Tibial artery (tissue), 4 donors: ENCODE data around the gene ZBTB40.

ENCODE experiments used
- DNase-seq, 2 donors: peaks; one replicate each; pipeline ENCODE4 v3.0.0-alpha.2; 2019
- H3K27ac ChIP-seq, 2 donors: fragments of 200-600 bp; sonication (generic) in 1 of 2; 1 replicate in 1 of 2; 2 replicates in 1 of 2; pipeline ENCODE4 v1.5.1; 2018 to 2019; ENCODE audit warnings: mild to moderate bottlenecking in 1 of 2
- H3K27me3 ChIP-seq, 2 donors: fragments of 200-600 bp; sonication (generic) in 1 of 2; one replicate each; pipeline versions ENCODE4 v1.5.1 to v1.6.0; 2016 to 2019
- H3K36me3 ChIP-seq, 3 donors: fragments of 200-600 bp; sonication (generic) in 2 of 3; one replicate each; pipeline ENCODE4 v1.5.1; 2016 to 2019; ENCODE audit warnings: mild to moderate bottlenecking in 2 of 3
- H3K4me1 ChIP-seq, 4 donors: fragments of 200-600 bp; sonication (generic) in 2 of 4; 1 replicate in 3 of 4; 2 replicates in 1 of 4; pipeline ENCODE4 v1.5.1; 2016 to 2019
- H3K4me3 ChIP-seq, 2 donors: fragments of 200-600 bp; sonication (generic) in 1 of 2; 1 replicate in 1 of 2; 2 replicates in 1 of 2; pipeline ENCODE4 v1.5.1; 2018 to 2019; ENCODE audit warnings: mild to moderate bottlenecking in 2 of 2
- H3K9me3 ChIP-seq, 3 donors: fragments of 200-600 bp; sonication (generic) in 1 of 3; one replicate each; pipeline ENCODE4 v1.5.1; 2016 to 2019
- CTCF ChIP-seq, 2 experiments: fragments of 200-600 bp in 1 of 2; fragments of 450-650 bp in 1 of 2; IDR thresholded peaks; one replicate each; pipeline ENCODE4 v1.5.1; 2017 to 2019; ENCODE audit warnings: antibody characterized with exemption in 2 of 2, mild to moderate bottlenecking in 1 of 2, moderate library complexity in 1 of 2
- intact Hi-C: fragments of 100-400 bp; cut with DNase I; formaldehyde crosslinking; loops from one replicate; pipeline ENCODE4 v1.15.0; 2023; ENCODE audit warnings: low total_unique reads

Gene ZBTB40

GRCh38 chr1:22539510-22540118 is 88.0 kb downstream of the ZBTB40 start:
- no peak overlapping the region for H3K4me3 ChIP-seq
- no peaks in the 10 kb centered on the region for H3K9me3 ChIP-seq
- H3K27ac ChIP-seq: no peak overlapping the region
- H3K27me3 ChIP-seq: peaks cover 0 to 20% of the 10 kb centered on the region in 2 donors
- peaks cover 0 to 18% (median 0%) of the 10 kb centered on the region in 3 donors for H3K36me3 ChIP-seq
- no peak for TF ChIP-seq CTCF (IDR thresholded peaks at IDR 0.05)
- intact Hi-C loops: loop anchor here (10.0 kb wide), 2 partner anchors 105 kb away; partner anchors contain the start of gene C1QC
- no peak for DNase-seq
- no peaks in the 10 kb centered on the region for H3K4me1 ChIP-seq

GRCh38 chr1:22540337-22540736 is 88.7 kb downstream of the ZBTB40 start:
- Histone ChIP-seq H3K4me1 (no peaks in the 10 kb centered on the region), H3K36me3 (peaks cover 0 to 11% (median 0%) of the 10 kb centered on the region in 3 donors), H3K4me3 (no peak overlapping the region), H3K27ac (no peak overlapping the region), H3K27me3 (peaks cover 0 to 26% of the 10 kb centered on the region in 2 donors), H3K9me3 (no peaks in the 10 kb centered on the region)
- intact Hi-C loops: loop anchor here (10.0 kb wide), 1 partner anchor 106 kb away; no protein-coding TSS in a partner anchor
- DNase-seq: no peak
- TF ChIP-seq CTCF (IDR thresholded peaks at IDR 0.05): no peak

- DNase-seq: no peak
- H3K27me3 ChIP-seq: peaks cover 0 to 45% of the 10 kb centered on the region in 2 donors
- no peak overlapping the region for H3K27ac ChIP-seq
- no peaks in the 10 kb centered on the region for H3K36me3 ChIP-seq
- H3K4me3 ChIP-seq: no peak overlapping the region
- H3K4me1 ChIP-seq: no peaks in the 10 kb centered on the region
- no peak for TF ChIP-seq CTCF (IDR thresholded peaks at IDR 0.05)
- intact Hi-C loops: loop anchor here (10.0 kb wide), 1 partner anchor 108 kb away; no protein-coding TSS in a partner anchor
- H3K9me3 ChIP-seq: no peaks in the 10 kb centered on the region
Observed at GRCh38 chr1:22542886-22543285, 91.2 kb downstream of the ZBTB40 start.

DNA sequence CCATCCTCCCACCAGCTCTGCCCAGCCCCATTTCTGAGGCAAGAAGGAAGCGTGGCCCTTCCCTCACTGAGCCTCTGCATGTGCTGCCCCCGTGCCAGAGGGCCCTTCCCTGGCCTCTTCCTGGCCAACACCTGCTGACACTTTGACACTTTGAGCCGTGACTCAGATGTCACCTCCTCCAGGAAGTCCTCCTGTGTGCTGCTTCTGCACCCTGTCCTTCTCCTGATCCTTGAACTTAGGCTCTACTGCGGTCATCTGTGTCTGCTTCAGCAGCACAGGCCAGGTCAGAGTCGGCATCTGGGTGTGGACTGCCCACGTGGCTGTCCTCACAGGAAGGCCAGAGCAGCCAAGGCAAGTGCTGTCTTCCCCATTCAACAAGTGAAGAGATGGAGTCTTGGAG is 92.0 kb downstream of the ZBTB40 start:
- H3K9me3 ChIP-seq: no peaks in the 10 kb centered on the region
- no peak for DNase-seq
- intact Hi-C loops: loop anchor here (10.0 kb wide), 1 partner anchor 109 kb away; no protein-coding TSS in a partner anchor
- H3K36me3 ChIP-seq: no peaks in the 10 kb centered on the region
- TF ChIP-seq CTCF (IDR thresholded peaks at IDR 0.05): no peak
- no peak overlapping the region for H3K4me3 ChIP-seq
- H3K4me1 ChIP-seq: no peaks in the 10 kb centered on the region
- H3K27ac ChIP-seq: no peak overlapping the region
- peaks cover 0 to 45% of the 10 kb centered on the region in 2 donors for H3K27me3 ChIP-seq

- Histone ChIP-seq H3K4me3 (no peak overlapping the region), H3K36me3 (no peaks in the 10 kb centered on the region), H3K9me3 (no peaks in the 10 kb centered on the region), H3K27ac (no peak overlapping the region), H3K27me3 (peaks cover 0 to 50% of the 10 kb centered on the region in 2 donors), H3K4me1 (no peaks in the 10 kb centered on the region)
- DNase-seq: no peak
- intact Hi-C loops: loop anchor here (10.0 kb wide), 1 partner anchor 110 kb away; no protein-coding TSS in a partner anchor
- no peak for TF ChIP-seq CTCF (IDR thresholded peaks at IDR 0.05)
Observed at GRCh38 chr1:22544606-22545005, 93.0 kb downstream of the ZBTB40 start.
